Left renal cortex interstitium (tissue), 4 donors: Measurements from ENCODE around the gene EVI5L. TPM values are rescaled to one million over a fixed set of nuclear protein-coding genes. Genes with fewer than 3 reads are reported as not detected.

Experiments used
- DNase-seq, 4 donors: peaks; one replicate each; pipeline ENCODE4 v3.0.0-alpha.2; 2013; ENCODE audit warnings: low read depth in 4 of 4, low spot score in 2 of 4, missing footprints in 1 of 4
- polyA plus RNA-seq, 4 donors: library from polyadenylated mRNA; unstranded; fragments of 120-200 nt; gene quantifications; one replicate each; pipeline ENCODE4 v1.2.1, GENCODE V29; 2013; ENCODE audit not compliant: insufficient read length in 4 of 4

Gene EVI5L
- polyA plus RNA-seq, 4 donors: 15.1 to 19.9 (median 18.5) TPM

- no peak for DNase-seq
These were observed 14.4 kb downstream of the EVI5L start for GRCh38 chr19:7844405-7844804.

DNA sequence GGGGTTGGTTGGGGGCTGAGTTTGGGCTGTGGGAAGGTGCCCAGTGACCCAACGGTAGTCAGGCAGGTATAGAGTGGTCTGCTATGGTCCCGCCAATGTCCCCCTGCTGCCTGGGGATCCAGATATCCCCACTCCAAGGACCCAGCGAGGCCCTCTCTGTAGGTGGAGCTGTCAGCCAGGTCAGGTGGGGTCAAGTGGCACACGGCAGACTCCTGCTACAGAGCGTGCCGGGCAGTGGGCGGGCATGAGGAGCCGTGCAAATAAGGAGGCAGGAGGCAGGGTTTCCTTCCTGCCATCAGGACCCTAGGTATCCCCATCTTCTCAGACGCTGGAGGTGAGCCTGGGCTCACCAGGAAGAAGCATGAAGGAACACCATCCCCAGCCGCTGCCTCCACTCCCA lies 14.9 kb downstream of the EVI5L start:
- DNase-seq: no peak

GRCh38 chr19:7845390-7846154 lies 15.6 kb downstream of the EVI5L start:
- no peak for DNase-seq

- no peak for DNase-seq
These were observed 16.2 kb downstream of the EVI5L start for GRCh38 chr19:7846155-7846646.

- DNase-seq: no peak
These were observed 17.6 kb downstream of the EVI5L start for GRCh38 chr19:7847664-7848063.

- DNase-seq: no peak
These were observed 18.9 kb downstream of the EVI5L start for GRCh38 chr19:7848779-7849457.

- DNase-seq: no peak
These were observed 19.6 kb downstream of the EVI5L start for GRCh38 chr19:7849631-7849999.

DNA sequence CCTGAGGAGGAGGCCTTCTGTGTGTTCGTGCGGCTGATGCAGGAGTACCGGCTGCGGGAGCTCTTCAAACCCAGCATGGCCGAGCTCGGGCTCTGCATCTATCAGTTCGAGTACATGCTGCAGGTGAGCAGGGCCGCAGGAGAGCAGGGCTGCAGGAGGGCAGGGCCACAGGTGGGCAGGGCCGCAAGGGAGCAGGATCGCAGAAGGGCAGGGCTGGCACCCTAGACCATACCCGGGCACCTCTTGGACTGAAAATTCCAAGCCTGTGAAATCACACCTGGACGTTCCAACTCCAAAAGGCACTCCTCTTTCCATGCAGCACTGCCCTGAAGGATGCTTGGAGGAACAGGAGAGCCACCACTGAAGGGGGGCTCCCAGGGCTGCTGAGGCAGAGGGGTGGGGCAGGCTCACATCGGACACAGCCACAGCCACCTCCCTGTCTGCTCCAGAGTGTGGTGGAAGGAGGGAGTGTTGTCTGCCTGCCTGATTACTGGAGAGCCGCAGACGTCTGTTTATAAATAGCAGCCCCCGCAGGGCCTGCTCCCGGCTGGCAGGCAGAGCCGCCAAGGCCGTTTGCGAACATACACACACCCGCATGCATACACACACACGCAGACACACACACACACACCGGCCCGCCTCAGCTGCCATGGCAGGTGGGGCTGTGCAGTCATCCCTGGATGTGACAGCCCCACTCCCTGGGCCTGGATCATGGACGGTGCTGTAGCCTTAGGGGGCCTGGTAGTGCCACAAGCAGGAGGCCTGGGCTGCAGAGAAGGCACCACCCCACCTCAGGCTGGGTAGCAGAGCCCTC lies 20.2 kb downstream of the EVI5L start:
- no peak for DNase-seq

- no peak for DNase-seq
These were observed 21.1 kb downstream of the EVI5L start for GRCh38 chr19:7850945-7851622.

- DNase-seq: no peak
These were observed 21.8 kb downstream of the EVI5L start for GRCh38 chr19:7851623-7852500.

- peak in 2 of 4 donors; percentile 71 for DNase-seq
These were observed 23.1 kb downstream of the EVI5L start for GRCh38 chr19:7852851-7853769.

GRCh38 chr19:7853770-7854128 lies 23.7 kb downstream of the EVI5L start:
- no peak for DNase-seq

DNA sequence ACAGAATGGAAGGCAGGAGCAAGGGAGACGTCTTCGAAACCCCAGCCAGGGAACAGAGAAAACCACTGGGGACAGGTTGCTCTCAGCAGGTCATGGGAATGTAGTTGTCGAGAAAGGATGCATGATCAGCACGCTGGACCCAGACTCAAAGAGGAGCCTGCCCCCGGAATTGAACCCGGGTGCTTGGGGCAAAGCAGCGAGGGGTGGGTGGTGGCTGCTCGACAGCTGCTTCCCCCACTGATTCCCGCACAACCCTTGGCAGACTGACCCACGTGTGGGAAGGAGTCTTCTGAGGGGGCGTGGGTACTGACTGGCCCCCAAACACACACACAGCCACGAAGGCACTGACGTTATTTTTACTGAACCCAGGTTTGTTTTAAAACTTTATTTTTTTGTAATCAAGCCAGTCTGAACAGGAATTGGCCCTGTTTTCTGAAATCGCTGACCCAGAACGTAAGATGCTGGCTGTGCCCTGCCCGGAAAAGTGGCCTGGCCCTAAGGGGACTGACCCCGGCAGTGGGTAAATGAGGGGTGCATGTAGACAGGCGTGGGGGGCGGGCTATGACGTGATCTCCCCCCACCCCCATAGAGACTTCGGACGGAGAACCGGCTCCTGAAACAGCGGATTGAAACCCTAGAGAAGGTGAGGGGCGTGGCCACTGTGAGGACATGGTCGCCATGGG lies 25.5 kb downstream of the EVI5L start:
- DNase-seq: no peak

GRCh38 chr19:7856109-7856591 lies 26.1 kb downstream of the EVI5L start:
- DNase-seq: no peak

GRCh38 chr19:7856679-7857663 lies 27.0 kb downstream of the EVI5L start:
- DNase-seq: no peak

DNA sequence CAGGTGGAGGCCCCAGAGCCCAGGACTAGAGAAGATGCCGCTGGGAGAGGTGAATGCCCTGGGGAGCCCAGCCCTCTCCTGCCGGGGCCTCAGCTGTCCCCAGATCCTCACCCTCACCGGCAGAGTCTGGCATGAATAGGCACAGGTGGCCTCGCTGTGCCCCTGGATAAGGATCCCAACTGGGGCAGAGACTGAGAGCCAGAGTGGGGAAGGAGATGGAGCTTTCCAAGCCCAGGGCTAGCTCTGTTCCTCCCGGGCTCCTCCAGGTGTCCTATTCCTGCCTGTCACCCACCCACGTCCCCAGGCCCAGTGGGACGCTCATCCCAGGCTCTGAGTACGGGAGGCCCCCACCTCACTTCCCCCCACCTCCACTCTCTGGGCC lies 27.7 kb downstream of the EVI5L start:
- DNase-seq: no peak
